Immature natural killer cell (primary cell): ENCODE measurements around the gene JAG1. TPM values are rescaled to one million over a fixed set of nuclear protein-coding genes. Genes with fewer than 3 reads are reported as not detected.

Source experiments
- DNase-seq, 3 donors: peaks; one replicate each; pipeline ENCODE4 v3.0.0; 2022; ENCODE audit warnings: mixed read lengths in 1 of 3
- H3K27ac Mint-ChIP-seq, 6 donors: one replicate each; pipeline ENCODE4 v1.8.0; 2020; ENCODE audit warnings: mixed read lengths in 6 of 6, mild to moderate bottlenecking in 5 of 6, inconsistent platforms in 4 of 6, moderate library complexity in 3 of 6
- H3K27me3 Mint-ChIP-seq, 3 donors: one replicate each; pipeline ENCODE4 v1.8.0; 2020 to 2021; ENCODE audit warnings: low read depth in 3 of 3, mild to moderate bottlenecking in 3 of 3, mixed read lengths in 3 of 3, moderate library complexity in 3 of 3, inconsistent platforms in 1 of 3
- H3K36me3 Mint-ChIP-seq, 3 donors: one replicate each; pipeline ENCODE4 v1.8.0; 2020; ENCODE audit warnings: mixed read lengths in 3 of 3, inconsistent platforms in 2 of 3, mild to moderate bottlenecking in 2 of 3
- H3K4me1 Mint-ChIP-seq, 2 donors: one replicate each; pipeline ENCODE4 v1.8.0; 2020; ENCODE audit warnings: inconsistent platforms in 2 of 2, mild to moderate bottlenecking in 2 of 2, mixed read lengths in 2 of 2, moderate library complexity in 1 of 2
- H3K4me3 Mint-ChIP-seq, 5 donors: one replicate each; pipeline ENCODE4 v1.8.0; 2020; ENCODE audit warnings: mild to moderate bottlenecking in 5 of 5, mixed read lengths in 5 of 5, inconsistent platforms in 3 of 5, moderate library complexity in 3 of 5
- H3K9me3 Mint-ChIP-seq, 6 donors: one replicate each; pipeline ENCODE4 v1.8.0; 2020; ENCODE audit warnings: mild to moderate bottlenecking in 6 of 6, mixed read lengths in 6 of 6, inconsistent platforms in 4 of 6, moderate library complexity in 3 of 6
- polyA plus RNA-seq, 3 donors: library from polyadenylated mRNA; unstranded; fragments of 300-500 nt; fragmentation: Illumina TruSeq; gene quantifications; one replicate each; pipeline ENCODE4 v1.2.3, GENCODE V29; 2021

Gene JAG1
- polyA plus RNA-seq, 3 donors from 2014 or later = 0.45 to 1.3 TPM; not detected in 1

DNA sequence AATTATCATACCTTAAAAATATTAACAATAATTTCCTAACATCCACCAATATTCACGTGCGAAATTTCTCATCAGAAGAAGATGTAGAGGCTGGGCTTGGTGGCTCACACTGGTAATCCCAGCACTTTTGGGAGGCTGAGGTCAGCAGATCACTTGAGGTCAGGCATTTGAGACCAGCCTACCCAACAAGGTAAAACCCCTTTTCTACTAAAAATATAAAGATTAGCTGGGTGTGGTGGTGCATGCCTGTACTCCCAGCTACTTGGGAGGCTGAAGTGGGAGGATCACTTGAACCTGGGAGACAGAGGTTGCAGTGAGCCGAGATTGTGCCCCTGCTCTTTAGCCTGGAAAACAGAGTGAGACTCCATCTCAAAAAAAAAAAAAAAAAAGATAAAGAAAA is 36.1 kb upstream of the JAG1 start:
- no peak overlapping the region for H3K4me3 Mint-ChIP-seq
- H3K9me3 Mint-ChIP-seq = no peaks in the 10 kb centered on the region
- H3K36me3 Mint-ChIP-seq = no peaks in the 10 kb centered on the region
- no peaks in the 10 kb centered on the region for H3K4me1 Mint-ChIP-seq
- H3K27me3 Mint-ChIP-seq = peaks cover 0 to 4% (median 2%) of the 10 kb centered on the region in 3 donors
- DNase-seq = no peak
- no peak overlapping the region for H3K27ac Mint-ChIP-seq

DNA sequence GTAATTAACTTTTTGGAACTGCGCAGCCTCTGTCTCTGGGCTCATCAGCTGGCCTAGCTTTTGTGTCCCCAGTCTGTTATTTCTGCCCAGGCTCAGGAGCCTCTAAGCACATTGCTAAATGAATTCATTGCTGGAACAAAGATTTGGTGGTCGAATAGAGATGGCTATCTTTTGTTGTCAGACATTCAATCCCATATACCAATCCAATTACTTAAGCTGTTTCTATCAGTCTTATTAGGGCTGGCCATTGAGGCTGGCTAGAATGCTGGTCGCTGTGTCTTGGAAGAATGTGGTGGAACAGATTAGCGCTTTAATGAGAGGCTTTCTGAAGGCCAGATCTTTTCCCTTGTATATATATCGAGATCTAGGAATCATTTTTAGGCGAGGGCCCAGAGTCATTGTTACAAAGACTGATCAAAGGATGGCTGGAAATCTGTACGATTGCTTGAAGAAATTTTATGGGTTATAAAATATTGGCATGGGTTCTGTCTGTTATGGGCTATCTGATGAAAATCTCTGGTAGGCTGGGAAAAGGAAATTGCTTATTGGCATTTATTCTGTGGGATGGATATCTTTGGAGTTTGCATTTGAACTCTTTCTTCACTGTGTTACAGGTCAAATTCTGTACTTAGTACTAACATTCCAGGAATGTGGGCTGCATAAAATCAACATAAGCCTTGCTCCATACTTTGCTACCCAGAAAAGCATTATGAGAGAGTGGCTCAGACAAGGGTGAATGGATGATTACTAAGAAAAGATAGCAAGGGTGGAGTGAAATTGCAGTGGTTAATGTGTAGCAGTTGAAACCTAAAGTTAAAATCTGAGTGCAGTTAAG is 34.8 kb upstream of the JAG1 start:
- H3K4me1 Mint-ChIP-seq = no peaks in the 10 kb centered on the region
- no peak for DNase-seq
- H3K9me3 Mint-ChIP-seq = no peaks in the 10 kb centered on the region

DNA sequence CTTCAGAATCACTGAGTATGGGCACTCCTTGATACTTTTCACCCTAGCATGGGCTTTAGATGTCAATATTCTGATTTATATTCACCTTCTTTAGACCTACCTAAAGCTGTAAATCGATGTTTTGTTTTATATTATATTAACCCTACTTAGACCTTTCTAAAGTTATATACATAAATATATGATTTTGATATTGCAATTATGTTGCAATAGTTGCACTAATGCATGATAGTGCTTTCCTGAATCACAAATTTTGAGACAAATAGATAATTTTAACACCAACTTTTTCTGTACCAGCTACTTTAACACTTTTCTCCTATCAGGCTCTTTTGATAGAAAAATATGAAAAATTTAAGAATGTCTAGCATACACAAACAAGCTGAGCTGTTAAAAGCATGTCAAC is 34.0 kb upstream of the JAG1 start:
- Mint-ChIP-seq H3K36me3 (no peaks in the 10 kb centered on the region), H3K4me1 (no peaks in the 10 kb centered on the region), H3K27ac (no peak overlapping the region), H3K4me3 (no peak overlapping the region), H3K9me3 (no peaks in the 10 kb centered on the region), H3K27me3 (peaks cover 0 to 9% (median 7%) of the 10 kb centered on the region in 3 donors)
- DNase-seq = no peak

More for the DNA sequence above, 34.8 kb upstream of the JAG1 start:
- no peak overlapping the region for H3K27ac Mint-ChIP-seq
- no peaks in the 10 kb centered on the region for H3K36me3 Mint-ChIP-seq
- H3K27me3 Mint-ChIP-seq = peaks cover 0 to 7% (median 4%) of the 10 kb centered on the region in 3 donors
- H3K4me3 Mint-ChIP-seq = no peak overlapping the region

DNA sequence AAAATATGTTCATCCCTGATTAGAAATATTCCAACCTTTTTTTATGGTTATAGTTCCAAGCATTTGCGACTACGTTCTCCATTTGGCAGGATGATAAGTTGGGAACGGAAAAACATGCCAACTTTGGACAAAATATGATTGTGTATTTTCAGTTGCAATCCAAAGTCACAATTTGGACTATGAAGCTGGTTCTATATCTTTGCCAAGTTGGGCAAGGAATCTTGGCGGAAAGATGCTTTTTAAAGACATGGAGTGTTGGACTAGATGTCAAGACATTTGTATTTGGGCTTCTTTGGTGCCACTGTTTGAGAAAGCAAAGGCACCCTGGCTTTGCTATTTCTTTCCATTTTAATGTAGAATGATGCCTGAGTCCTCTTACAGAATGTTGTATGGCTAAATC is 33.3 kb upstream of the JAG1 start:
- DNase-seq = no peak
- H3K27me3 Mint-ChIP-seq = peaks cover 0 to 9% (median 7%) of the 10 kb centered on the region in 3 donors
- H3K36me3 Mint-ChIP-seq = no peaks in the 10 kb centered on the region
- no peak overlapping the region for H3K4me3 Mint-ChIP-seq
- no peaks in the 10 kb centered on the region for H3K4me1 Mint-ChIP-seq
- H3K27ac Mint-ChIP-seq = no peak overlapping the region
- no peaks in the 10 kb centered on the region for H3K9me3 Mint-ChIP-seq

DNA sequence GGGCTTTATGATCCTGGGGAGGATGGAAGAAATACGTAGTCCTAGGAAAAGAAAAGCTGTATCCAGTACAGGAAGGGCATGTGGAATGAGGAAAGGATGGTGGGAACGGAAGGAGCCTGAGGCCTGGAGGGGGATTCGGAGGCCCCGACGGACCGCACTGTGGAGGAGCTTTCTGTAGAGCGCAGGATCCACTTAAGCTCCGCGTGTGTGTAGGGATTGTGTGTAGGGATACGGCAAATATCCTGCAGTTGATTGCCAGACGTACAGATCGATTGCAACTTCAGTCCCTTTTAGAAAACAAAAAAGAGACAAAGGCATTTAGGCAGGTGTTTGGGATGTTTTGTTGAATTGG is 32.6 kb upstream of the JAG1 start:
- H3K36me3 Mint-ChIP-seq = no peaks in the 10 kb centered on the region
- H3K4me3 Mint-ChIP-seq = no peak overlapping the region
- no peak for DNase-seq
- H3K27me3 Mint-ChIP-seq = peaks cover 0 to 7% (median 5%) of the 10 kb centered on the region in 3 donors
- H3K27ac Mint-ChIP-seq = no peak overlapping the region
- H3K4me1 Mint-ChIP-seq = no peaks in the 10 kb centered on the region
- no peaks in the 10 kb centered on the region for H3K9me3 Mint-ChIP-seq

DNA sequence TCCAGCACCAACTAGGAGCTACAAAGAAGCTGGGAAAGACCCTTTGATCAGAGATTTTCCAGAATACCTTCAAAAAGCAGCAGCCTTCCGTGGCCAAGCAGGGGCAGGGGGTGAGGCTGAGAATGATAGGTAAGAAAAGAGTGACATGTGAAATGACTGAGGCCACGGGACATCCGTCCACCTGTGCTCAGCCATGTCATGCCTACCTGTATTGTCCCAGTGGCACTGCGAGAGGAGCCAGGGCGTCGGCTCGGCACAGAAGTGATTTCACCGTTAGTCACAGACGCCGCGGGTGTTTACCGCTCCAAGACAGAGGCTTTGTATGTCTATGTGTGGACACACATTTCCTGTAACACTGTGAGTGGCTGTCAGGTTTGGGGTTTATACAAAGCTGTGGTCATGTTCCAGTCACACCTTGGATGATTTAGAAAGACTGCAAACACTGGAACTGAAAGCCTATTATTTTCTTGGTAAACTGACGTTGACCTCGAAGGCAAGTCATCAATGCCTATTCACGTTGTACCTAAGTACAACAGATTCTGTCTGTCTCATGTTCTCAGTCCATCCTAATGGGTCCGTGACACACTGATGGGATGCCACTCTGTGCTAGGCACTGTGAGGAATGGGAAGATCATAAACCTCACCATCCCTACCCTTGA is 32.1 kb upstream of the JAG1 start:
- no peak overlapping the region for H3K27ac Mint-ChIP-seq
- no peaks in the 10 kb centered on the region for H3K36me3 Mint-ChIP-seq
- no peak overlapping the region for H3K4me3 Mint-ChIP-seq
- H3K9me3 Mint-ChIP-seq = no peaks in the 10 kb centered on the region
- H3K27me3 Mint-ChIP-seq = peaks cover 0 to 6% (median 5%) of the 10 kb centered on the region in 3 donors
- no peaks in the 10 kb centered on the region for H3K4me1 Mint-ChIP-seq
- DNase-seq = no peak

DNA sequence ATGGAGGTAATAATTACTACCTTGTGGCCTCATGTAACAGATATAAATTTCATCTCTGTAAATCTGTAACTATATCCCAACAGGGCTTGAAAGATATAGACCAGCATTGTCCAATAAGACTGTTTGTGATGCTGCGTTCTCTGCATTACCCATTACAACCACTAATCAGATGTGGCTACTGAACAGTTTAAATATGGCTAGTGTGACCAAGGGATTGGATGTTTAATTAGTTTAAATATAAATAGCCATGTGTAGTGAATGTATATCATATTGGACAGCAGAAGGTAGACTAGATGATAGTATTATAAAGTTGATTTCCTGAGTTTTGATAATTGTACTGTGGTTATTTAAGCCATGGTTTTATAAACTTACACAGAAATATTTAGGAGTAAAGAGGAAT is 27.8 kb upstream of the JAG1 start:
- peaks cover 0 to 4% (median 0%) of the 10 kb centered on the region in 3 donors for H3K36me3 Mint-ChIP-seq
- DNase-seq = no peak
- H3K27me3 Mint-ChIP-seq = peaks cover 1 to 7% (median 5%) of the 10 kb centered on the region in 3 donors
- H3K9me3 Mint-ChIP-seq = no peaks in the 10 kb centered on the region
- no peak overlapping the region for H3K4me3 Mint-ChIP-seq
- no peak overlapping the region for H3K27ac Mint-ChIP-seq
- H3K4me1 Mint-ChIP-seq = no peaks in the 10 kb centered on the region

DNA sequence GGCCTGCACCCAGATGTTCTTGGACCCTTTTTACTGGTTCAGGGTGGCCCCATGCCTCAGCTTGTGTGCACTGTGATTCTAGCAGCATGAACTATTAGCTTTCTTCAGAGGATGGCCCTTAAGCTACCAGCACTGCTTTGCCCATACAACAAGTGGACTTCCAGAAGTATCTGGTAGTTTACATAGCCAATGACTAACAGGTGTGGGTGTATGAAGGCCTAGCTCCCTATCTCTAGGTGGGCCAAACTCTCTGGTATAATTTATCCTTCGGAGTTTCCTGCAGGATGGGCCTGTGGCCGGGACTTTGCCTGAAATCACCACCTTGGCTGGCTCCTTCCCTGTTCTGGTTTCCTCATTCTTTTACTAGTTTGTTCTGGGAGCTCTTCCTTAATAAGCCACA is 26.1 kb upstream of the JAG1 start:
- DNase-seq = no peak
- peaks cover 2 to 7% (median 5%) of the 10 kb centered on the region in 3 donors for H3K27me3 Mint-ChIP-seq
- no peaks in the 10 kb centered on the region for H3K9me3 Mint-ChIP-seq
- H3K4me3 Mint-ChIP-seq = no peak overlapping the region
- H3K27ac Mint-ChIP-seq = no peak overlapping the region
- no peaks in the 10 kb centered on the region for H3K4me1 Mint-ChIP-seq
- H3K36me3 Mint-ChIP-seq = peaks cover 0 to 4% (median 4%) of the 10 kb centered on the region in 3 donors

DNA sequence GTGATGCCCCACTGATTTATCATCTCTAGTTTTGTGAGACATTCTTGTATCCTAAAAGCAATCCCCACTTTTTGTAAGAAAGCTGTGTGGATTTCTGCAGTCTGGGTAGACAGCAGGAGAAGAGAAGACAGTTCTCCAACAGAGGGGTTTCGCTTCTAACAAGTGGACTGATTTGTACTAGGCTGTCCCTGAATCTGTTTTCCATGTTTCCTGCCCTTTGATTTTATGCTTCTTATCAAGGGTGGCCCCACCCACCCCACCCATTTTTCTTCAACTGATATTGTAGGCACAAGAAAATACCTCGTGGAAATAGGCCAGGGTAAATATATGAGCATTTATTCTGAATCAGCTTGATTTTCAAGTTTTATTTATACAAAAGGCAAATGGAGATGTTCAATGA is 25.7 kb upstream of the JAG1 start:
- Mint-ChIP-seq H3K9me3 (no peaks in the 10 kb centered on the region), H3K4me3 (no peak overlapping the region), H3K27ac (no peak overlapping the region), H3K4me1 (no peaks in the 10 kb centered on the region), H3K27me3 (peaks cover 2 to 7% (median 5%) of the 10 kb centered on the region in 3 donors), H3K36me3 (peaks cover 0 to 4% (median 4%) of the 10 kb centered on the region in 3 donors)
- DNase-seq = no peak

DNA sequence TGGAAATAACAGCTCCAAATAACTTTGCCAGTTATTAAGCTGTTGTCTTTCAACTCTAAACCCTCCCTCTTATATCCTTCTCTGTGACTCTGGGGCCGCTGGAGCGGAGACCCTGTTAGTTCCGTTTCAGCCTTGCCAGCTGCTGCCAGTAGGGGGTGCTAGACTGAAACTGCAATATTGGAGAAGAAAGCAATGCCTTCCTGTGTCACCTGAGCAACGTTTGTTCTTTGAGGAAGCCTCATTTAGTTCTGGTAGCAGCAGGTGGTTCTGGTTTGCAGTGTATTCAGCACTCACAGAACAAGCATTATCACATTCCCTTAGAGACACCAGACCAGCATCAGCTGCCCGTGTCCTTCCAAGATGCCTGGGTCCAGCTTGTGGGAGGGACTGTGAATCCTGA is 22.9 kb upstream of the JAG1 start:
- no peak overlapping the region for H3K27ac Mint-ChIP-seq
- H3K27me3 Mint-ChIP-seq = peaks cover 0 to 3% (median 2%) of the 10 kb centered on the region in 3 donors
- DNase-seq = no peak
- peaks cover 0 to 4% (median 4%) of the 10 kb centered on the region in 3 donors for H3K36me3 Mint-ChIP-seq
- no peaks in the 10 kb centered on the region for H3K4me1 Mint-ChIP-seq
- H3K4me3 Mint-ChIP-seq = no peak overlapping the region
- no peaks in the 10 kb centered on the region for H3K9me3 Mint-ChIP-seq

DNA sequence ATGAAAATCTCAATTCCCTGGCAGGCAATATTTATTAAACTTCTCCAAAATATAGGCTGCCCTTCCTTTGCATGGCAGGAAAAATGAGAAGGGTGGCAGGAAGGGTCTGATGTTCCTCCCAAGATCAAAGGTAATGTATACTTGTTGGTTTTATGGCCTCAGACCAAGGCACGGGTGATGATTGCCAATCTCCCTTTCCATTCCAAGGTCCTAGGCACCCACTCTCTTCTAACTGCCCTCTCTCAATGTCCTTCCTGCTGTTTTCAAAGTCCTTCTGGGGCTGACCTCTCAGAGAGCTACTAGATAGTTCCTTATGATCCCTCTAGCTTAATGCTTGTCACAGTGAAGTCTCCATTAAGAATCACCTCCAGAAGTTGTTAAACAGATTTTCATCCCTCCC is 15.6 kb upstream of the JAG1 start:
- H3K4me3 Mint-ChIP-seq = no peak overlapping the region
- no peaks in the 10 kb centered on the region for H3K4me1 Mint-ChIP-seq
- no peak overlapping the region for H3K27ac Mint-ChIP-seq
- no peaks in the 10 kb centered on the region for H3K36me3 Mint-ChIP-seq
- peaks cover 0 to 5% (median 2%) of the 10 kb centered on the region in 3 donors for H3K27me3 Mint-ChIP-seq
- H3K9me3 Mint-ChIP-seq = peaks cover 0 to 2% (median 0%) of the 10 kb centered on the region in 6 donors
- DNase-seq = no peak

DNA sequence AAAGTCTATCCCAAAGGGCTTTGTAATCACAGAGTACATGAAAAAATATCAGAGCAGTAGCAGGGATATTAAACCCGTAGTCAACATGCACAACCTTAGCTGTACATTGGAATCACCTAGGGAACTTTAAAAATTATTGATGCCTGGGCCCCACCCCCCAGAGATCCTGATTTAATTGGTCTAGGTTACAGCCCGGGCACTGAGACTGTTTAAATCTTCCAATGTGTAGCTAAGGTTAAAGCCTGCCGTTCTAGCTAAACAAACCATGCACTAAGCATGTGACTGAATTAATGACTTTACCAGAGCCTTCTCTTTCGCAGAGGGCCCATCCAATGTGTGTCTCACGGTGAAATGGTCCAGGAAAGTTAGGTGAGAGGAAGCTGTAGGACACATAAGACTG is 14.1 kb upstream of the JAG1 start:
- H3K27me3 Mint-ChIP-seq = peaks cover 0 to 5% (median 2%) of the 10 kb centered on the region in 3 donors
- H3K36me3 Mint-ChIP-seq = no peaks in the 10 kb centered on the region
- H3K4me3 Mint-ChIP-seq = no peak overlapping the region
- no peaks in the 10 kb centered on the region for H3K4me1 Mint-ChIP-seq
- no peak overlapping the region for H3K27ac Mint-ChIP-seq
- peaks cover 0 to 2% (median 0%) of the 10 kb centered on the region in 6 donors for H3K9me3 Mint-ChIP-seq
- no peak for DNase-seq

DNA sequence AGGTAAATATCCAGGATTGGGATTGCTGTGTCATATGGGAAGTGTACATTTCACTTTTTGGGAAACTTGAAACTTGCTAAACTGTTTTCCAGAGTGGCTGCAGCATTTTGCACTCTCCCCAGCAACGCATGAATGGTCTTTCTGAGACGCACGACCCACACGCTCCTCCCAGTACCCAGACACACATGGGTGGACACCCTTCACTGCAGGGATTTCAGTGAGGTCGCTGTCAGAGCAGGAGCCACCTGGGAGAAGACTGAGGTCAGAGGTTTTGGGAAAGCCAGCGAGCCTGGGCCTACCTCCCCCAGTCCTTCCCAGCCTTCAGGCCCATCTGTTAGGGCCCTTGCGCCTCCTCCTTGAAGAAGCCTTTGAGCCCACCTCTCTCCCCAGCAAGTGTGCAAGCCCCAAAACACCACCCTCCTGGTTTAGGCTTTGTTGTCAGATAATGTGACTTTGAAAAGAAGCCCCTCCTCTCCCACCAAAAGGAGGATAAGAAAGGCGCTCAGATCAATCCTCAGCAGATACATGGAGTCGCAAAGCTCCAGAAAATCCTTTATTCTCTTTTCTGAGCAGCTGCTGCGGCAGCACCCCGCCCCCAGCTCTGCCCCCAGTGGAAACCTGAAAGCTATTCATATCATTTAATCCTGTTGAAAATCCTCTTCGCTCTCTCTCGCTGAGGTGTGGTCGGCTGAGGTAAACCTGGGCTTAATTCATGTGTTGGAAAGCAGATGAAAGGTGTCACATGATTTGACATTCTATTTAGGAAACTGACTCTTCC is 12.7 kb upstream of the JAG1 start:
- Mint-ChIP-seq H3K4me3 (no peak overlapping the region), H3K9me3 (peaks cover 0 to 2% (median 0%) of the 10 kb centered on the region in 6 donors), H3K36me3 (no peaks in the 10 kb centered on the region), H3K27me3 (peaks cover 0 to 5% (median 2%) of the 10 kb centered on the region in 3 donors), H3K27ac (no peak overlapping the region), H3K4me1 (no peaks in the 10 kb centered on the region)
- no peak for DNase-seq

DNA sequence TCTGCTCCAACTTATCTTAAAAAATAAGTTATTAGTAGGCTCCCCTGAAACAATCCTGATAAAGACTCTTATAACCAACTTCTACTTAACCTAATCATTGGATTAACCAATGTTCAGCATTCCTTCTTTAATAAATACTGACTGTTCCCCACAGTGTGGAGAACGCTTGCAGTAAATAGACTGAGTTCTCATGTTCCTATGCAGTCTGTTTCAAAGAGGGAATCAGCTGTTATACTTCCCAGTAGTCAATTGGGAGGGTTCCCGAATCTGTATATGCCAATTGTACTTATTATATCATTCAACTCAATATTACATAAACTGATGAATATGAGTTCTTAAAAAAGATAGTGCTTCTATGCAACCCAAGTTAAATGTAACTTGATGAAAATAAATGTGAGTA is 9.7 kb upstream of the JAG1 start:
- no peak overlapping the region for H3K27ac Mint-ChIP-seq
- H3K27me3 Mint-ChIP-seq = peaks cover 2 to 6% (median 3%) of the 10 kb centered on the region in 3 donors
- no peaks in the 10 kb centered on the region for H3K4me1 Mint-ChIP-seq
- no peak for DNase-seq
- no peak overlapping the region for H3K4me3 Mint-ChIP-seq
- H3K9me3 Mint-ChIP-seq = peaks cover 0 to 5% (median 0%) of the 10 kb centered on the region in 6 donors
- H3K36me3 Mint-ChIP-seq = no peaks in the 10 kb centered on the region
